GM12875 (cell line): ENCODE data around the gene AACS.
"Not testable (repeated sequence)": the region's sequence is repeated elsewhere in the genome, so short reads cannot be mapped to it uniquely, and the experiment has no call there.

ENCODE experiments used
- H3K4me3 ChIP-seq: one replicate; pipeline ENCODE4 v1.5.1; 2011; ENCODE audit warnings: low read depth, low read length, control low read depth
- CTCF ChIP-seq: IDR thresholded peaks from 2 replicates; pipeline ENCODE4 v1.5.1; 2011; ENCODE audit warnings: low read depth, mild to moderate bottlenecking, control low read depth, inconsistent platforms, low read length, moderate library complexity, borderline replicate concordance; ENCODE audit not compliant: insufficient read depth

The AACS gene

GRCh38 chr12:125069616-125070015 lies 4.4 kb downstream of the AACS start:
- no peak for TF ChIP-seq CTCF

GRCh38 chr12:125070112-125070511 lies 4.9 kb downstream of the AACS start:
- TF ChIP-seq CTCF, result no peak
- no peak overlapping the region for H3K4me3 ChIP-seq

More at GRCh38 chr12:125069616-125070015, 4.4 kb downstream of the AACS start:
- no peak overlapping the region for H3K4me3 ChIP-seq

GRCh38 chr12:125070661-125071390 lies 5.6 kb downstream of the AACS start:
- TF ChIP-seq CTCF, result no peak
- H3K4me3 ChIP-seq, result no peak overlapping the region

- no peak for TF ChIP-seq CTCF
- H3K4me3 ChIP-seq, result no peak overlapping the region
Observed at GRCh38 chr12:125071456-125071855, 6.2 kb downstream of the AACS start.

- no peak for TF ChIP-seq CTCF
- no peak overlapping the region for H3K4me3 ChIP-seq
Observed at GRCh38 chr12:125072496-125072895, 7.3 kb downstream of the AACS start.

- H3K4me3 ChIP-seq, result not testable (repeated sequence)
Observed at GRCh38 chr12:125074294-125074693, 9.1 kb downstream of the AACS start.

GRCh38 chr12:125076103-125076502 lies 10.9 kb downstream of the AACS start:
- no peak overlapping the region for H3K4me3 ChIP-seq
- TF ChIP-seq CTCF, result no peak

GRCh38 chr12:125079084-125079483 lies 13.8 kb downstream of the AACS start:
- TF ChIP-seq CTCF, result no peak
- no peak overlapping the region for H3K4me3 ChIP-seq
